HepG2 (cell line): Measurements from ENCODE around the gene TPRG1L. TPM values are rescaled to one million over a fixed set of nuclear protein-coding genes. Genes with fewer than 3 reads are reported as not detected.

ENCODE experiments used
- ATAC-seq: fragments of 200-7000 bp; cut with Tn5 transposase; 3 replicates; pipeline ENCODE4 v1.9.1; 2020; ENCODE audit warnings: mild to moderate bottlenecking, moderate library complexity
- BruUV-seq: library from RNA; stranded (reverse); fragments of 400-500 nt; replicated peaks from 2 replicates; lab custom pipeline; 2021; lab: Mats Ljungman, UMichigan
- CTCF ChIA-PET: fragments of 300-600 bp; formaldehyde crosslinking; extraction: SDS; loops from one replicate; lab custom pipeline; 2021; ENCODE audit warnings: low total read pairs, inconsistent platforms, low intra/inter-chr PET ratio; lab: Yijun Ruan, JAX
- POLR2A ChIA-PET: fragments of 350-600 bp; sonication (Branson Sonifier 250); formaldehyde crosslinking; loops from one replicate; lab custom pipeline; 2020; ENCODE audit warnings: antibody characterized with exemption, inconsistent platforms; lab: Yijun Ruan, JAX
- DNase-seq: peaks from one replicate; pipeline ENCODE4 v3.0.0-alpha.2; 2015; ENCODE audit warnings: low spot score
- FAIRE-seq: peaks from 3 replicates; lab custom pipeline; 2011; peaks lifted over from hg19 to GRCh38; lab: Jason Lieb, UNC
- H2AFZ ChIP-seq: one replicate; pipeline ENCODE4 v1.6.1; 2011; ENCODE audit warnings: low read length, inconsistent platforms
- H3K27ac ChIP-seq: fragments of 300-600 bp; 3 replicates; pipeline ENCODE4 v1.8.0; 2011; ENCODE audit warnings: mixed run types, mild to moderate bottlenecking, mixed read lengths, low read length, inconsistent platforms; ENCODE audit not compliant: insufficient read depth; ENCODE audit errors: extremely low read length
- H3K27me3 ChIP-seq, 2 experiments: fragments of 200-600 bp in 1 of 2; 2 replicates in 1 of 2; 3 replicates in 1 of 2; pipeline versions ENCODE4 v1.6.0 to v1.8.0; 2011; ENCODE audit warnings: low read length in 2 of 2, mild to moderate bottlenecking in 2 of 2, moderate library complexity in 2 of 2, inconsistent platforms in 1 of 2; ENCODE audit not compliant: insufficient read depth in 2 of 2, control insufficient read depth in 1 of 2
- H3K36me3 ChIP-seq, 2 experiments: fragments of 200-600 bp in 1 of 2; replicated peaks in 1 of 2; 2 replicates in 1 of 2; 3 replicates in 1 of 2; pipeline versions ENCODE4 v1.5.1 to v1.8.0; 2011; ENCODE audit warnings: low read length in 2 of 2, inconsistent platforms in 1 of 2; ENCODE audit not compliant: insufficient read depth in 2 of 2, control insufficient read depth in 1 of 2
- H3K4me1 ChIP-seq: 2 replicates; pipeline ENCODE4 v1.5.1; 2012; ENCODE audit warnings: low read length, inconsistent platforms; ENCODE audit not compliant: insufficient read depth
- H3K4me2 ChIP-seq: 2 replicates; pipeline ENCODE4 v1.6.0; 2011; ENCODE audit warnings: low read depth, low read length, inconsistent platforms
- H3K4me3 ChIP-seq, 3 experiments: fragments of 200-600 bp in 1 of 3; sonication (generic), shearing (Covaris generic) in 1 of 3; replicated peaks in 1 of 3; 2 replicates each; pipeline ENCODE4 v1.5.1; 2011 to 2016; ENCODE audit warnings: low read length in 3 of 3, inconsistent platforms in 2 of 3, low read depth in 2 of 3, mild to moderate bottlenecking in 2 of 3, control low read depth in 1 of 3, mixed read lengths in 1 of 3; ENCODE audit not compliant: insufficient read depth in 1 of 3
- H3K79me2 ChIP-seq: one replicate; pipeline ENCODE4 v1.6.1; 2011; ENCODE audit warnings: low read length, inconsistent platforms; ENCODE audit not compliant: insufficient read depth
- H3K9ac ChIP-seq: 2 replicates; pipeline ENCODE4 v1.6.0; 2011; ENCODE audit warnings: mild to moderate bottlenecking, low read depth, low read length, inconsistent platforms; ENCODE audit not compliant: insufficient read depth
- H3K9me3 ChIP-seq: 2 replicates; pipeline ENCODE4 v1.5.1; 2012; ENCODE audit warnings: mild to moderate bottlenecking, low read length
- H4K20me1 ChIP-seq: 2 replicates; pipeline ENCODE4 v1.6.0; 2011; ENCODE audit warnings: inconsistent platforms, mild to moderate bottlenecking, low read length, moderate library complexity; ENCODE audit not compliant: insufficient read depth
- CBFB ChIP-seq: sonication (generic); formaldehyde crosslinking; IDR thresholded peaks from 2 replicates; pipeline ENCODE4 v1.4.0; 2020; ENCODE audit warnings: missing genetic modification reagents
- GLI4 ChIP-seq: sonication (generic); formaldehyde crosslinking; IDR thresholded peaks from 2 replicates; pipeline ENCODE4 v1.5.1; 2020; ENCODE audit warnings: missing genetic modification reagents, mild to moderate bottlenecking, moderate library complexity, borderline replicate concordance
- HES4 ChIP-seq: sonication (generic); formaldehyde crosslinking; IDR thresholded peaks from 2 replicates; pipeline ENCODE4 v1.9.0; 2021; ENCODE audit warnings: mild to moderate bottlenecking, missing genetic modification reagents, borderline replicate concordance
- HNF4A ChIP-seq: sonication (generic); formaldehyde crosslinking; IDR thresholded peaks from 2 replicates; pipeline ENCODE4 v1.4.0; 2020; ENCODE audit warnings: missing genetic modification reagents
- NFRKB ChIP-seq: fragments of 450-650 bp; IDR thresholded peaks from 2 replicates; pipeline ENCODE4 v1.6.1; 2017
- PAWR ChIP-seq: sonication (generic); formaldehyde crosslinking; IDR thresholded peaks from 2 replicates; pipeline ENCODE4 v1.4.0; 2020; ENCODE audit warnings: missing genetic modification reagents, mild to moderate bottlenecking, borderline replicate concordance
- TBL1XR1 ChIP-seq: fragments of 150-350 bp; IDR thresholded peaks from 2 replicates; pipeline ENCODE4 v1.6.1; 2014; ENCODE audit warnings: borderline replicate concordance, low read length; ENCODE audit not compliant: partially characterized antibody
- TBX2 ChIP-seq: sonication (generic); formaldehyde crosslinking; IDR thresholded peaks from 2 replicates; pipeline ENCODE4 v1.5.0; 2020; ENCODE audit warnings: missing genetic modification reagents, mild to moderate bottlenecking, borderline replicate concordance
- TEAD3 ChIP-seq: optimal IDR thresholded peaks from 2 replicates; pipeline ENCODE3; 2016; ENCODE audit warnings: borderline replicate concordance
- ZBTB1 ChIP-seq: sonication (generic); formaldehyde crosslinking; IDR thresholded peaks from 2 replicates; pipeline ENCODE4 v1.4.0; 2020; ENCODE audit warnings: missing genetic modification reagents, borderline replicate concordance
- ZNF160 ChIP-seq: sonication (generic); formaldehyde crosslinking; IDR thresholded peaks from 2 replicates; pipeline ENCODE4 v1.8.0; 2022; ENCODE audit warnings: mild to moderate bottlenecking, inconsistent platforms, missing genetic modification reagents
- ZNF180 ChIP-seq: sonication (generic); formaldehyde crosslinking; IDR thresholded peaks from 2 replicates; pipeline ENCODE4 v1.4.0; 2020; ENCODE audit warnings: low read depth, missing genetic modification reagents, borderline replicate concordance
- ZNF317 ChIP-seq: sonication (generic); formaldehyde crosslinking; IDR thresholded peaks from 2 replicates; pipeline ENCODE4 v1.5.0; 2020; ENCODE audit warnings: mild to moderate bottlenecking, missing genetic modification reagents
- ZNF619 ChIP-seq: sonication (generic); formaldehyde crosslinking; IDR thresholded peaks from 2 replicates; pipeline ENCODE4 v1.4.0; 2020; ENCODE audit warnings: mild to moderate bottlenecking, missing genetic modification reagents
- ZNF773 ChIP-seq: sonication (generic); formaldehyde crosslinking; IDR thresholded peaks from 2 replicates; pipeline ENCODE4 v1.4.0; 2020; ENCODE audit warnings: missing genetic modification reagents, borderline replicate concordance
- WGBS: methylation state at CpG from one replicate; pipeline ENCODE4 v1.1.6; 2017; ENCODE audit warnings: low lambda C conversion rate; 5-methylcytosine and 5-hydroxymethylcytosine counted together
- in situ Hi-C: cut with HindIII; loops from 2 replicates; pipeline ENCODE4 v1.10.0; 2017; ENCODE audit warnings: low pct_unique_long_range_greater_than_20kb; ENCODE audit not compliant: extremely low pct_ligation_motif_present
- intact Hi-C: fragments of 100-400 bp; cut with micrococcal nuclease; formaldehyde crosslinking; loops from one replicate; pipeline ENCODE4 v1.10.0; 2022; ENCODE audit not compliant: unreplicated experiment
- polyA plus RNA-seq, 8 experiments: library from polyadenylated mRNA; depleted of rRNA in 3 of 8; stranded (reverse) in 7 of 8; unstranded in 1 of 8; fragments of >200 nt; fragmentation: Illumina TruSeq in 4 of 8; extraction: Trizol in 4 of 8; gene quantifications; 2 replicates each; pipeline versions ENCODE4 v1.2.1 to v1.2.3, GENCODE V29; 2011 to 2016; ENCODE audit warnings: low read depth in 4 of 8, missing spikeins in 1 of 8, mixed read lengths in 1 of 8; ENCODE audit not compliant: insufficient read depth in 1 of 8
- total RNA-seq, 5 experiments: library from RNA; depleted of rRNA; stranded (reverse); fragments of >200 nt; fragmentation: Illumina TruSeq; extraction: Trizol; gene quantifications; 2 replicates each; pipeline ENCODE4 v1.2.3, GENCODE V29; 2016; ENCODE audit warnings: low read depth in 1 of 5
- TF ChIP-seq, protein P1 (sequence below): sonication (generic); formaldehyde crosslinking; IDR thresholded peaks from 2 replicates; pipeline ENCODE4 v1.9.0; 2021; ENCODE audit warnings: missing genetic modification reagents, borderline replicate concordance
- TF ChIP-seq, protein P2 (sequence below): sonication (generic); formaldehyde crosslinking; IDR thresholded peaks from 2 replicates; pipeline ENCODE4 v1.4.0; 2020; ENCODE audit warnings: mild to moderate bottlenecking, missing genetic modification reagents
- TF ChIP-seq, protein P3 (sequence below): IDR thresholded peaks from 2 replicates; pipeline ENCODE4 v1.6.1; 2016; ENCODE audit warnings: low read depth

TPRG1L gene
- total and polyA plus RNA-seq, 2 of the 13 experiments (the other 11 are each of a cell fraction or from before 2014, with no cell fraction given) = 21.3 to 37.4 TPM

DNA sequence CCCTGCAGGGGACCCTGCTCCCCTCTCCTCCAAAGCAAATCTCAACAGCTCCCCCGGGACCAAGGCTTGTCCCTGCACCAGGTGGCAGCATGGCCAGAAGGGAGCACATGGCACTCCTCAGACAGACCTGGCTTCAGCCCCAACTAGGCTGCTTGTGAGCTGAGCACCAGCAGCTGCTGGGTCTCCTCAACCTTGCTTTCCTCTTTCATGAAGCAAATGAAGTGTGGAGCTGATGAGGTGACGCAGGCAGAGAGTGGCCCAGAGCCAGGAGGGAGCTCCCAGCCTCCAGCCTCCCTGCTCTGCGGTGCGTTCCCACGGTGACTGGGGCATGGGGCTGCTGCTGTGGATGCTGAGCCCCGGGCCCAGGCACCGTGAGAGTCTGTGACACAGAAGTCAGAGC is 47.5 kb upstream of the TPRG1L start:
- Histone ChIP-seq H3K9ac (no peak overlapping the region), H3K4me3 (no peak overlapping the region), H3K27ac (no peak overlapping the region), H3K4me1 (no peaks in the 10 kb centered on the region), H3K4me2 (no peak overlapping the region), H3K9me3 (no peaks in the 10 kb centered on the region), H2AFZ (no peak overlapping the region), H4K20me1 (no peaks in the 10 kb centered on the region), H3K36me3 (no peaks in the 10 kb centered on the region), H3K27me3 (peaks cover 19 to 39% of the 10 kb centered on the region in 2 experiments), H3K79me2 (no peaks in the 10 kb centered on the region)
- no peak for ATAC-seq
- intact Hi-C loops = no loop called here
- no peak for DNase-seq
- WGBS = 0% methylated on average over 1 of the region's 7 CpGs
- in situ Hi-C loops = no loop called here
- POLR2A ChIA-PET = no interaction called here
- BruUV-seq = no TSS peak
- no peak for FAIRE-seq
- CTCF ChIA-PET = no interaction called here
- TF ChIP-seq ZBTB1 (CRISPR knock-in tag) (no peak), TBX2 (no peak), TEAD3 (CRISPR knock-in tag) (no peak), GLI4 (no peak), ZNF619 (CRISPR knock-in tag) (no peak), ZNF160 (CRISPR knock-in tag) (no peak), HES4 (CRISPR knock-in tag) (no peak), HNF4A (CRISPR knock-in tag) (no peak), CBFB (CRISPR knock-in tag) (no peak), ZNF317 (CRISPR knock-in tag) (no peak), ZNF773 (CRISPR knock-in tag) (no peak), NFRKB (no peak), PAWR (CRISPR knock-in tag) (no peak), ZNF180 (CRISPR knock-in tag) (no peak), TBL1XR1 (no peak)
- TF ChIP-seq, protein P1, sequence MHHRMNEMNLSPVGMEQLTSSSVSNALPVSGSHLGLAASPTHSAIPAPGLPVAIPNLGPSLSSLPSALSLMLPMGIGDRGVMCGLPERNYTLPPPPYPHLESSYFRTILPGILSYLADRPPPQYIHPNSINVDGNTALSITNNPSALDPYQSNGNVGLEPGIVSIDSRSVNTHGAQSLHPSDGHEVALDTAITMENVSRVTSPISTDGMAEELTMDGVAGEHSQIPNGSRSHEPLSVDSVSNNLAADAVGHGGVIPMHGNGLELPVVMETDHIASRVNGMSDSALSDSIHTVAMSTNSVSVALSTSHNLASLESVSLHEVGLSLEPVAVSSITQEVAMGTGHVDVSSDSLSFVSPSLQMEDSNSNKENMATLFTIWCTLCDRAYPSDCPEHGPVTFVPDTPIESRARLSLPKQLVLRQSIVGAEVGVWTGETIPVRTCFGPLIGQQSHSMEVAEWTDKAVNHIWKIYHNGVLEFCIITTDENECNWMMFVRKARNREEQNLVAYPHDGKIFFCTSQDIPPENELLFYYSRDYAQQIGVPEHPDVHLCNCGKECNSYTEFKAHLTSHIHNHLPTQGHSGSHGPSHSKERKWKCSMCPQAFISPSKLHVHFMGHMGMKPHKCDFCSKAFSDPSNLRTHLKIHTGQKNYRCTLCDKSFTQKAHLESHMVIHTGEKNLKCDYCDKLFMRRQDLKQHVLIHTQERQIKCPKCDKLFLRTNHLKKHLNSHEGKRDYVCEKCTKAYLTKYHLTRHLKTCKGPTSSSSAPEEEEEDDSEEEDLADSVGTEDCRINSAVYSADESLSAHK (CRISPR knock-in tag) = no peak
- TF ChIP-seq, protein P2, sequence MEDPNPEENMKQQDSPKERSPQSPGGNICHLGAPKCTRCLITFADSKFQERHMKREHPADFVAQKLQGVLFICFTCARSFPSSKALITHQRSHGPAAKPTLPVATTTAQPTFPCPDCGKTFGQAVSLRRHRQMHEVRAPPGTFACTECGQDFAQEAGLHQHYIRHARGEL = no peak
- TF ChIP-seq, protein P3, sequence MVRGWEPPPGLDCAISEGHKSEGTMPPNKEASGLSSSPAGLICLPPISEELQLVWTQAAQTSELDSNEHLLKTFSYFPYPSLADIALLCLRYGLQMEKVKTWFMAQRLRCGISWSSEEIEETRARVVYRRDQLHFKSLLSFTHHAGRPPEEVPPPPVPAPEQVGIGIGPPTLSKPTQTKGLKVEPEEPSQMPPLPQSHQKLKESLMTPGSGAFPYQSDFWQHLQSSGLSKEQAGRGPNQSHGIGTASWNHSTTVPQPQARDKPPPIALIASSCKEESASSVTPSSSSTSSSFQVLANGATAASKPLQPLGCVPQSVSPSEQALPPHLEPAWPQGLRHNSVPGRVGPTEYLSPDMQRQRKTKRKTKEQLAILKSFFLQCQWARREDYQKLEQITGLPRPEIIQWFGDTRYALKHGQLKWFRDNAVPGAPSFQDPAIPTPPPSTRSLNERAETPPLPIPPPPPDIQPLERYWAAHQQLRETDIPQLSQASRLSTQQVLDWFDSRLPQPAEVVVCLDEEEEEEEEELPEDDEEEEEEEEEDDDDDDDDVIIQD (CRISPR knock-in tag) = no peak
